ENCODE results near the gene FYN. TPM values are rescaled to one million over a fixed set of nuclear protein-coding genes. Genes with fewer than 3 reads are reported as not detected.
A peak's percentile ranks its signal among the peaks of the same experiment; 100 is the strongest.

The FYN gene
- total and polyA plus RNA-seq, 2 of the 4 experiments (the other 2 are of a cell fraction), result 30.8 to 36.4 TPM

DNA sequence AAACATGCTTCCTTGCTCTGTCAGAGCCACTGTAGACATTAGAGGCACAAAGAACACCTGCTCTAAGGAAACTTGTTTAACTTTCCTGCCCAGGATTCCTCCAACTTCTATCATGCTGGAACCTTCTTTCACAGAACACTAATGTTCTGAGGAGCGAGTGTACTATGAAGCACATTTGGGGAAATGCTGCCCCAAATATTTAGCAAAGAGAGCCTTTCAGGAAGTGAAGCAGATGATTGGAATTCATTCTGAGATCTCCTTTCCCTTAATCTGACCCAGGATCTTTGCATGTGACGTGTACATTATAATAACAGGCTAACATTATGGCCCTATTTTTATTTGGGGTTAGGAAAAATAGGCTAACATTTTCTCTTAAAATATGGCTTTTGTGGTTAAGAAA, 21.0 kb upstream of the FYN start:
- no peaks in the 10 kb centered on the region; the same call in 1 of the 2 replicates for H3K27me3 ChIP-seq (ENCODE audit: control insufficient read depth, insufficient read depth, low read length)
- intact Hi-C loops (cut with micrococcal nuclease) (no loop called here), in situ Hi-C loops (cut with MboI; ENCODE audit: low sequenced_read_pairs) (no loop called here), dilution Hi-C loops (cut with HindIII; ENCODE audit: low sequenced_read_pairs, unreplicated experiment) (no loop called here)
- peak overlapping the region; percentile 30; the same call in 1 of the 2 replicates for H3K4ac ChIP-seq (ENCODE audit: low read depth, low read length)
- peaks cover 7% of the 10 kb centered on the region; the same call in 1 of the 2 replicates for H3K4me1 ChIP-seq (ENCODE audit: control insufficient read depth, insufficient read depth, low read length)
- H3K56ac ChIP-seq (ENCODE audit: extremely low read depth, insufficient read depth, low read length), result no peak overlapping the region
- H3K79me1 ChIP-seq (ENCODE audit: low read depth in 1 of 2, low read length in 2 of 2), result no peaks in the 10 kb centered on the region
- TF ChIP-seq FOS (IDR thresholded peaks at IDR 0.05; ENCODE audit: low read depth, low read length) (no peak), SMC3 (IDR thresholded peaks at IDR 0.05; ENCODE audit: low read depth, low read length) (no peak), MAFK (IDR thresholded peaks at IDR 0.05; ENCODE audit: low read depth, low read length) (no peak), CHD1 (IDR thresholded peaks at IDR 0.05; ENCODE audit: low read depth, low read length) (no peak), POLR2A (IDR thresholded peaks at IDR 0.05; ENCODE audit: low read depth, low read length) (no peak), MXI1 (IDR thresholded peaks at IDR 0.05; ENCODE audit: borderline replicate concordance, low read depth, low read length) (no peak), RFX5 (IDR thresholded peaks at IDR 0.05; ENCODE audit: low read depth, low read length) (no peak)
- TF ChIP-seq, protein P1, sequence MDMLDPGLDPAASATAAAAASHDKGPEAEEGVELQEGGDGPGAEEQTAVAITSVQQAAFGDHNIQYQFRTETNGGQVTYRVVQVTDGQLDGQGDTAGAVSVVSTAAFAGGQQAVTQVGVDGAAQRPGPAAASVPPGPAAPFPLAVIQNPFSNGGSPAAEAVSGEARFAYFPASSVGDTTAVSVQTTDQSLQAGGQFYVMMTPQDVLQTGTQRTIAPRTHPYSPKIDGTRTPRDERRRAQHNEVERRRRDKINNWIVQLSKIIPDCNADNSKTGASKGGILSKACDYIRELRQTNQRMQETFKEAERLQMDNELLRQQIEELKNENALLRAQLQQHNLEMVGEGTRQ (IDR thresholded peaks at IDR 0.05; ENCODE audit: low read depth, low read length), result no peak
- H2BK120ac ChIP-seq (ENCODE audit: low read depth, low read length), result peak overlapping the region; percentile 38; the same call in 1 of the 2 replicates
- no peak overlapping the region for H3K4me3 ChIP-seq (ENCODE audit: insufficient read depth, low read depth, low read length)
- H2BK15ac ChIP-seq (ENCODE audit: low read depth, low read length), result no peak overlapping the region; the same call in 2 of the 3 replicates
- no peaks in the 10 kb centered on the region for H3K9me3 ChIP-seq (ENCODE audit: control insufficient read depth, insufficient read depth, low read length)
- H3K9me1 ChIP-seq (ENCODE audit: insufficient read depth, low read length), result 0 out of 2 replicates have a peak, but pooled peaks cover 2% of the 10 kb centered on the region
- H3K27ac ChIP-seq (ENCODE audit: insufficient read depth, low read length), result no peak overlapping the region
- H4K8ac ChIP-seq (ENCODE audit: low read depth in 2 of 2, low read length in 2 of 2), result peak overlapping the region in 1 of 2 experiments; percentile 47; a peak in 2 of 4 replicates
- no peak overlapping the region for H3K23ac ChIP-seq (ENCODE audit: low read depth, low read length)
- no peak overlapping the region; the same call in 1 of the 2 replicates for H4K5ac ChIP-seq (ENCODE audit: low read depth, low read length)
- BruUV-seq (replicated peaks), result no TSS peak
- ATAC-seq (ENCODE audit: low read depth) (peak; percentile 73), DNase-seq (peak; percentile 67)
- POLR2A ChIA-PET (ENCODE audit: unreplicated experiment), result no interaction called here
- no peak overlapping the region; the same call in 1 of the 2 replicates for H3K18ac ChIP-seq (ENCODE audit: low read depth, low read length)
- no peak overlapping the region for H2AK9ac ChIP-seq (replicated peaks; ENCODE audit: low read depth, low read length, poor library complexity)
- H2BK20ac ChIP-seq (ENCODE audit: low read depth, low read length), result peak overlapping the region; percentile 47; the same call in 1 of the 2 replicates
- no peak overlapping the region for H2BK5ac ChIP-seq (ENCODE audit: low read depth, low read length, poor library complexity, severe bottlenecking)
- no peak overlapping the region for H4K91ac ChIP-seq (ENCODE audit: insufficient read depth, low read depth, low read length)
- no peaks in the 10 kb centered on the region for H4K20me1 ChIP-seq (ENCODE audit: insufficient read depth, low read length)
- no CpG with 5 or more reads among the region's 2 CpGs for WGBS, 2 experiments (ENCODE audit: extremely low coverage in 2 of 2, insufficient read length in 1 of 2)
- H2AK5ac ChIP-seq (ENCODE audit: low read depth, low read length), result no peak overlapping the region
- H3K36me3 ChIP-seq (ENCODE audit: control insufficient read depth, insufficient read depth, low read length), result no peaks in the 10 kb centered on the region
- no peak overlapping the region for H2AFZ ChIP-seq (replicated peaks; ENCODE audit: low read length, poor library complexity)
- CTCF ChIA-PET, result interaction anchor here (0.6 kb wide), 1 partner anchor 337 kb away, joined by 3 read pairs; no protein-coding TSS in a partner anchor
- H3K14ac ChIP-seq (replicated peaks; ENCODE audit: low read depth, low read length), result 0 out of 2 replicates have a peak overlapping the region, but pooled peaks have one; percentile 47
- H3K4me2 ChIP-seq (ENCODE audit: low read depth, low read length), result peak overlapping the region; percentile 16; the same call in 1 of the 2 replicates
- H3K9ac ChIP-seq (ENCODE audit: low read depth, low read length), result no peak overlapping the region

Measured in IMR-90 (cell line).